ENCODE data around the gene VANGL1. TPM values are rescaled to one million over a fixed set of nuclear protein-coding genes. Genes with fewer than 3 reads are reported as not detected.

The VANGL1 gene
- total and polyA plus RNA-seq, 9 donors: 1.8 to 11.0 (median 8.8) TPM

- no peak overlapping the region for H3K27ac ChIP-seq
- H3K4me3 ChIP-seq: no peak overlapping the region
- WGBS, 3 donors: 72 to 91% (median 79%) methylated on average over 5 of the region's 5 CpGs
- no peaks in the 10 kb centered on the region for H3K36me3 ChIP-seq
- no peaks in the 10 kb centered on the region for H3K9me3 ChIP-seq
- TF ChIP-seq POLR2A (IDR thresholded peaks at IDR 0.05): no peak
- no peak for TF ChIP-seq CTCF (IDR thresholded peaks at IDR 0.05)
- TF ChIP-seq EP300 (IDR thresholded peaks at IDR 0.05): no peak
- no peaks in the 10 kb centered on the region for H3K27me3 ChIP-seq
- intact Hi-C loops (cut with DNase I): no loop called here
- no peaks in the 10 kb centered on the region for H3K4me1 ChIP-seq (ENCODE audit: insufficient read depth)
- no peak for DNase-seq
Measured at GRCh38 chr1:115746021-115746690, 104.4 kb downstream of the VANGL1 start.

Small RNAs within 50 kb of the gene (small RNA-seq; reads per million reads assigned to genes)
- 0.30 reads per million for gene RF00406
- not detected for gene RN7SL420P

Other genes starting within 250 kb of the VANGL1 start
- 1 to 10 TPM in 6 of 7 donors, under 1 TPM in 1; 0.36 to 6.2 (median 1.9) TPM for gene CASQ2, start 126.7 kb downstream of the VANGL1 start, total RNA-seq
- 10 to 100 TPM in 1 of 2 donors, 1 to 10 TPM in 1; 5.0 to 43.0 TPM for gene CASQ2, start 126.7 kb downstream of the VANGL1 start, polyA plus RNA-seq
- not detected for gene NHLH2, start 199.2 kb downstream of the VANGL1 start, total RNA-seq
- not detected for gene NHLH2, start 199.2 kb downstream of the VANGL1 start, polyA plus RNA-seq